Loucy (cell line): ENCODE results near the gene PTPRT.
A peak's percentile ranks its signal among the peaks of the same experiment; 100 is the strongest.

Experiments
- H2AFZ ChIP-seq: fragments of 200-600 bp; sonication (generic); 2 replicates; pipeline ENCODE4 v1.6.0; 2016; ENCODE audit warnings: antibody characterized with exemption, mild to moderate bottlenecking, low read length, moderate library complexity
- H3F3A ChIP-seq: fragments of 200-600 bp; 2 replicates; pipeline ENCODE4 v1.6.0; 2016; ENCODE audit warnings: antibody characterized with exemption, low read depth, mild to moderate bottlenecking
- H3K27me3 ChIP-seq: fragments of 200-600 bp; sonication (generic); 2 replicates; pipeline ENCODE4 v1.6.1; 2014; ENCODE audit warnings: low read length, mild to moderate bottlenecking; ENCODE audit not compliant: insufficient read depth, poor library complexity, severe bottlenecking
- H3K36me3 ChIP-seq: fragments of 200-600 bp; sonication (generic); 2 replicates; pipeline ENCODE4 v1.6.1; 2016; ENCODE audit warnings: low read length; ENCODE audit not compliant: insufficient read depth
- H3K4me1 ChIP-seq: fragments of 200-600 bp; sonication (generic); 2 replicates; pipeline ENCODE4 v1.5.1; 2014; ENCODE audit warnings: low read length, mild to moderate bottlenecking; ENCODE audit not compliant: insufficient read depth, poor library complexity, severe bottlenecking
- H3K4me2 ChIP-seq: fragments of 200-600 bp; sonication (generic); 2 replicates; pipeline ENCODE4 v1.6.0; 2014; ENCODE audit warnings: antibody characterized with exemption, low read length, low read depth, mild to moderate bottlenecking; ENCODE audit not compliant: poor library complexity, severe bottlenecking
- H3K4me3 ChIP-seq: fragments of 200-600 bp; sonication (generic); 2 replicates; pipeline ENCODE4 v1.5.1; 2014; ENCODE audit warnings: low read length, mild to moderate bottlenecking, mixed read lengths; ENCODE audit not compliant: poor library complexity, severe bottlenecking
- H3K79me2 ChIP-seq: fragments of 200-600 bp; sonication (generic); 2 replicates; pipeline ENCODE4 v1.6.1; 2014; ENCODE audit warnings: low read length; ENCODE audit not compliant: insufficient read depth
- H3K9ac ChIP-seq: fragments of 200-600 bp; sonication (generic); 2 replicates; pipeline ENCODE4 v1.6.0; 2014; ENCODE audit warnings: mild to moderate bottlenecking, low read depth, low read length, moderate library complexity; ENCODE audit not compliant: poor library complexity, severe bottlenecking
- H3K9me2 ChIP-seq: fragments of 200-600 bp; sonication (generic); replicated peaks from 2 replicates; pipeline ENCODE4 v1.6.1; 2016; ENCODE audit warnings: low read depth, low read length, mixed read lengths
- H3K9me3 ChIP-seq: fragments of 200-600 bp; sonication (generic); 2 replicates; pipeline ENCODE4 v1.6.1; 2014; ENCODE audit warnings: mild to moderate bottlenecking, antibody characterized with exemption, low read length, low read depth; ENCODE audit not compliant: insufficient read depth
- H4K20me1 ChIP-seq: fragments of 200-600 bp; sonication (generic); 2 replicates; pipeline ENCODE4 v1.6.0; 2014; ENCODE audit warnings: antibody characterized with exemption, low read length, mild to moderate bottlenecking; ENCODE audit not compliant: insufficient read depth, poor library complexity, severe bottlenecking
- EZH2phosphoT487 ChIP-seq: fragments of 200-600 bp; IDR thresholded peaks from 2 replicates; pipeline ENCODE4 v1.6.1; 2018; ENCODE audit warnings: antibody characterized with exemption, mild to moderate bottlenecking, moderate library complexity, borderline replicate concordance
- TF ChIP-seq, protein P1 (sequence below): fragments of 200-600 bp; sonication (generic); conservative IDR thresholded peaks from 2 replicates; pipeline ENCODE4 v1.5.1; 2014; ENCODE audit warnings: mild to moderate bottlenecking, antibody characterized with exemption, low read length

PTPRT gene

DNA sequence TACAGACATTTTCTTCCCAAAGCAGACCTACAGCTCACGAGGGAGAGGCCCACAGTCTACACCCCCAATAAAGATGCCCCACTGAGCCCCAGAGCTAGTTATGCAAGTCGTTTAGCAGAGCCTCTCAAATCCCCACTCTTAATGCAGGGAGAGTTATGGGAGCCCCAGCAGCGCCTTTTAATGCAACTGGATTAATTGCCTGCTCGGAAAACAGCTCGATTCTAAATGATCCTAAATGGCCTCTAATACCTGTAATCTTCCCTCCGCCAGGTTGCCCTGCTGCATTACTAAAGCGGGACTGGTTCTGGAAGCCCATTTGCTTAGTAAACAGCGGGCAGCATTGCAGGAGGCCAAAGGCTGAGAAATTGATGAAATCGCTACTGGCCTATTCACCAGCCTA, 656.9 kb downstream of the PTPRT start:
- TF ChIP-seq, protein P1, sequence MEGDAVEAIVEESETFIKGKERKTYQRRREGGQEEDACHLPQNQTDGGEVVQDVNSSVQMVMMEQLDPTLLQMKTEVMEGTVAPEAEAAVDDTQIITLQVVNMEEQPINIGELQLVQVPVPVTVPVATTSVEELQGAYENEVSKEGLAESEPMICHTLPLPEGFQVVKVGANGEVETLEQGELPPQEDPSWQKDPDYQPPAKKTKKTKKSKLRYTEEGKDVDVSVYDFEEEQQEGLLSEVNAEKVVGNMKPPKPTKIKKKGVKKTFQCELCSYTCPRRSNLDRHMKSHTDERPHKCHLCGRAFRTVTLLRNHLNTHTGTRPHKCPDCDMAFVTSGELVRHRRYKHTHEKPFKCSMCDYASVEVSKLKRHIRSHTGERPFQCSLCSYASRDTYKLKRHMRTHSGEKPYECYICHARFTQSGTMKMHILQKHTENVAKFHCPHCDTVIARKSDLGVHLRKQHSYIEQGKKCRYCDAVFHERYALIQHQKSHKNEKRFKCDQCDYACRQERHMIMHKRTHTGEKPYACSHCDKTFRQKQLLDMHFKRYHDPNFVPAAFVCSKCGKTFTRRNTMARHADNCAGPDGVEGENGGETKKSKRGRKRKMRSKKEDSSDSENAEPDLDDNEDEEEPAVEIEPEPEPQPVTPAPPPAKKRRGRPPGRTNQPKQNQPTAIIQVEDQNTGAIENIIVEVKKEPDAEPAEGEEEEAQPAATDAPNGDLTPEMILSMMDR: no peak
- no peak for TF ChIP-seq EZH2phosphoT487
- no peaks in the 10 kb centered on the region for H4K20me1 ChIP-seq

DNA sequence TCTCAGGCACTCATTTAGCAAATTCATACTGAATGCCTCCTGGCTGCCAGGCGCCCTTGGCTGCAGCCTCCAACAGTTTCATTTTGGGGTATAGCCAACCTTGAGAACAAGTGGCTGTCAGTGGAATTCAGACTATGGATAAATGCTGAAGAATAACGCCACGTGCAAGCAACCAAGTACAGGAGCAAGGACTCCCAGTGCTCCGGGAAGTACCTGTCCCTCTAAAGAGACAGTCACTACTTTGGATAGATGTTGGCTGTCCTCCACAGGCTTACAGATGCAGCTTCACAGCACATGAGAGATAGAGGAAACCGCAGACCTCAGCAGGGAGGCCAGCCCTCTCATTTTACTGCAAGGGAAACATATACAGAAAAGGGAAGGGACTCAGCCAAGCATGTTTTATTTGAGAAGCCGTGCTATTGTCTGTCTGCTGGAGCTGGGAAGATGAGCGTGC, 658.2 kb downstream of the PTPRT start:
- no peaks in the 10 kb centered on the region for H3F3A ChIP-seq
- H3K4me3 ChIP-seq: no peak overlapping the region
- no peaks in the 10 kb centered on the region for H3K79me2 ChIP-seq
- no peaks in the 10 kb centered on the region for H3K36me3 ChIP-seq
- H3K9ac ChIP-seq: no peak overlapping the region
- H2AFZ ChIP-seq: no peak overlapping the region
- no peaks in the 10 kb centered on the region for H4K20me1 ChIP-seq
- TF ChIP-seq EZH2phosphoT487: no peak
- TF ChIP-seq, protein P1: no peak
- no peaks in the 10 kb centered on the region for H3K9me2 ChIP-seq
- no peaks in the 10 kb centered on the region for H3K4me1 ChIP-seq
- no peaks in the 10 kb centered on the region for H3K27me3 ChIP-seq
- H3K4me2 ChIP-seq: no peak overlapping the region
- no peaks in the 10 kb centered on the region for H3K9me3 ChIP-seq

More for the DNA sequence above, 656.9 kb downstream of the PTPRT start:
- Histone ChIP-seq H3K79me2 (no peaks in the 10 kb centered on the region), H3K27me3 (no peaks in the 10 kb centered on the region), H3K4me1 (no peaks in the 10 kb centered on the region), H3K9ac (no peak overlapping the region), H3K9me2 (no peaks in the 10 kb centered on the region), H3F3A (no peaks in the 10 kb centered on the region), H3K36me3 (no peaks in the 10 kb centered on the region), H2AFZ (no peak overlapping the region), H3K4me2 (no peak overlapping the region), H3K4me3 (no peak overlapping the region), H3K9me3 (no peaks in the 10 kb centered on the region)

DNA sequence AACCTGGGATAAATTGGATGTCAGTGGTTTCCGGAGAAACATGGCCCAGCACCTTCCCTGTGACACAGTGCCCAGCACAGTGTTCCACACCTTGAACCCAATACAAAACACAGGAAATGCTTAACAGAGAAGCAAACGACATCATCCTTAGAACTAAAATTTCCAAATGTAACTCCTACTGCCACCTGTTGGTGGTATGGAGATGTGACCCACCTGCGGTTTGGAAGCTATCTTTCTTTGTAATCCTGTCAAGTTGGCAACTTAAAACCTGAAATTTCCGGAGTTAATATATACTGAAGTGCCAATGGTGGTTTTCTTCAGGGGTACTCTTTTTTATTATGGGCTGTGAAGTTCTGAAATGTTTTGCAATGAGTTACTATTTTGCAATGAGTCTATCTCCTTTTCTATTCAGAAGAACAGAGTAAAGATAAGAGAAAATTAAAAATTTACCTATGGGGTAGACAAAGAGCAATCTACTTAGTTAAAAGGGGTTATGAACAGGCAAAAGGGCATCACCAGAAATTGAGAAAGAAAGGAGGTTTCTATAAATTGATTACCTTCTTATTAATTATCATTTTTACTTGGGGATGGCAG, 658.8 kb downstream of the PTPRT start:
- Histone ChIP-seq H3K9ac (no peak overlapping the region), H3K36me3 (no peaks in the 10 kb centered on the region), H3K79me2 (no peaks in the 10 kb centered on the region)

More for the DNA sequence above, 658.8 kb downstream of the PTPRT start:
- no peaks in the 10 kb centered on the region for H3K9me3 ChIP-seq
- H2AFZ ChIP-seq: no peak overlapping the region
- H3K4me3 ChIP-seq: no peak overlapping the region
- no peak for TF ChIP-seq EZH2phosphoT487
- TF ChIP-seq, protein P1: peak; percentile 72
- H4K20me1 ChIP-seq: no peaks in the 10 kb centered on the region
- no peaks in the 10 kb centered on the region for H3K27me3 ChIP-seq
- no peaks in the 10 kb centered on the region for H3K4me1 ChIP-seq
- H3F3A ChIP-seq: no peaks in the 10 kb centered on the region
- H3K9me2 ChIP-seq: no peaks in the 10 kb centered on the region
- H3K4me2 ChIP-seq: no peak overlapping the region
